HL-60 (cell line): ENCODE measurements around the gene IQCK.

Experiments used
- DNase-seq, 2 experiments: peaks; one replicate each; pipeline ENCODE4 v3.0.0-alpha.2; 2010 to 2020; ENCODE audit warnings: low read depth in 1 of 2, low spot score in 1 of 2
- H3K27ac ChIP-seq: fragments of 250-450 bp; sonication (Bioruptor Pico); replicated peaks from 2 replicates; pipeline ENCODE4 v1.5.1; 2020; ENCODE audit warnings: mild to moderate bottlenecking, moderate library complexity
- H3K27me3 ChIP-seq: fragments of 250-450 bp; sonication (Bioruptor Pico); 2 replicates; pipeline ENCODE4 v1.5.1; 2021; ENCODE audit warnings: mild to moderate bottlenecking, moderate library complexity; ENCODE audit not compliant: insufficient read depth, poor library complexity, severe bottlenecking
- H3K4me3 ChIP-seq: replicated peaks from 2 replicates; pipeline ENCODE4 v1.5.1; 2011; ENCODE audit warnings: mild to moderate bottlenecking, control low read depth, low read length; ENCODE audit not compliant: insufficient read depth
- CTCF ChIP-seq: IDR thresholded peaks from one replicate; pipeline ENCODE4 v1.5.1; 2011; ENCODE audit warnings: low read length, control low read depth, inconsistent platforms; ENCODE audit not compliant: insufficient read depth
- GABPA ChIP-seq: IDR thresholded peaks from 2 replicates; pipeline ENCODE4 v1.6.1; 2012; ENCODE audit warnings: low read depth
- POLR2AphosphoS5 ChIP-seq: IDR thresholded peaks from 2 replicates; pipeline ENCODE4 v1.6.1; 2012; ENCODE audit warnings: low read depth
- REST ChIP-seq: IDR thresholded peaks from 2 replicates; pipeline ENCODE4 v1.6.1; 2012; ENCODE audit warnings: low read depth; ENCODE audit not compliant: insufficient replicate concordance
- SPI1 ChIP-seq: IDR thresholded peaks from 2 replicates; pipeline ENCODE4 v1.6.1; 2012; ENCODE audit warnings: low read depth, mild to moderate bottlenecking, borderline replicate concordance

Gene IQCK

GRCh38 chr16:19718624-19718965 lies 524 bp downstream of the IQCK start:
- peak in 1 of 2 experiments; percentile 36 for DNase-seq
- TF ChIP-seq GABPA (no peak), POLR2AphosphoS5 (no peak), REST (no peak)
- Histone ChIP-seq H3K27me3 (no peaks in the 10 kb centered on the region), H3K27ac (peak overlapping the region; percentile 78; the same call in 1 of the 2 replicates), H3K4me3 (peak overlapping the region; percentile 88)

GRCh38 chr16:19722269-19722952 lies 4.3 kb downstream of the IQCK start:
- no peak for TF ChIP-seq GABPA
- TF ChIP-seq POLR2AphosphoS5, result no peak
- no peak for TF ChIP-seq CTCF
- no peak for TF ChIP-seq SPI1
- no peak for TF ChIP-seq REST
- no peak overlapping the region for H3K27ac ChIP-seq
- H3K4me3 ChIP-seq, result no peak overlapping the region
- DNase-seq, result no peak
- H3K27me3 ChIP-seq, result no peaks in the 10 kb centered on the region

GRCh38 chr16:19722981-19723380 lies 4.9 kb downstream of the IQCK start:
- no peak for DNase-seq
- Histone ChIP-seq H3K27me3 (no peaks in the 10 kb centered on the region), H3K4me3 (no peak overlapping the region), H3K27ac (no peak overlapping the region)
- TF ChIP-seq POLR2AphosphoS5, result no peak
- TF ChIP-seq GABPA, result no peak
- TF ChIP-seq SPI1, result no peak
- TF ChIP-seq REST, result no peak

- no peak for TF ChIP-seq GABPA
- no peak for TF ChIP-seq POLR2AphosphoS5
- TF ChIP-seq SPI1, result no peak
- TF ChIP-seq REST, result no peak
- no peak for TF ChIP-seq CTCF
- H3K27ac ChIP-seq, result no peak overlapping the region
- no peaks in the 10 kb centered on the region for H3K27me3 ChIP-seq
- H3K4me3 ChIP-seq, result no peak overlapping the region
- DNase-seq, result no peak
Observed at GRCh38 chr16:19728636-19728965, 10.5 kb downstream of the IQCK start.
